GM23338 (cell line): Measurements from ENCODE around the gene OR2F2. TPM values are rescaled to one million over a fixed set of nuclear protein-coding genes. Genes with fewer than 3 reads are reported as not detected.

ENCODE experiments used
- ATAC-seq: fragments of 200-7000 bp; cut with Tn5 transposase; 3 replicates; pipeline ENCODE4 v1.9.1; 2020
- DNase-seq: peaks from one replicate; pipeline ENCODE4 v3.0.0-alpha.2; 2015; ENCODE audit warnings: low spot score
- H2AFZ ChIP-seq: fragments of 200-600 bp; sonication (generic); 2 replicates; pipeline ENCODE4 v1.8.0; 2016; ENCODE audit warnings: antibody characterized with exemption, mild to moderate bottlenecking, moderate library complexity
- H3F3A ChIP-seq: fragments of 200-600 bp; sonication (generic); replicated peaks from 2 replicates; pipeline ENCODE4 v1.8.0; 2017; ENCODE audit warnings: antibody characterized with exemption, mixed run types, low read depth
- H3K27ac ChIP-seq: fragments of 200-600 bp; sonication (generic); 2 replicates; pipeline ENCODE4 v1.6.1; 2016; ENCODE audit warnings: low read depth
- H3K27me3 ChIP-seq: fragments of 200-600 bp; sonication (generic); 2 replicates; pipeline ENCODE4 v1.8.0; 2016; ENCODE audit warnings: mild to moderate bottlenecking, mixed run types, moderate library complexity; ENCODE audit not compliant: insufficient read depth
- H3K36me3 ChIP-seq: fragments of 200-600 bp; sonication (generic); 2 replicates; pipeline ENCODE4 v1.8.0; 2016; ENCODE audit warnings: mild to moderate bottlenecking; ENCODE audit not compliant: insufficient read depth
- H3K4me1 ChIP-seq: fragments of 200-600 bp; sonication (generic); 2 replicates; pipeline ENCODE4 v1.8.0; 2016; ENCODE audit warnings: mild to moderate bottlenecking, moderate library complexity; ENCODE audit not compliant: insufficient read depth
- H3K4me2 ChIP-seq: fragments of 200-600 bp; sonication (generic); 2 replicates; pipeline ENCODE4 v1.7.1; 2017; ENCODE audit warnings: mixed run types
- H3K4me3 ChIP-seq: fragments of 200-600 bp; sonication (generic); 2 replicates; pipeline ENCODE4 v1.6.1; 2016; ENCODE audit warnings: mixed run types
- H3K79me2 ChIP-seq: fragments of 200-600 bp; sonication (generic); replicated peaks from 2 replicates; pipeline ENCODE4 v1.8.0; 2017; ENCODE audit warnings: mild to moderate bottlenecking; ENCODE audit not compliant: insufficient read depth
- H3K9me2 ChIP-seq: fragments of 200-600 bp; sonication (generic); 2 replicates; pipeline ENCODE4 v1.8.0; 2017; ENCODE audit not compliant: insufficient read depth
- H4K20me1 ChIP-seq: fragments of 200-600 bp; sonication (generic); replicated peaks from 2 replicates; pipeline ENCODE4 v1.8.0; 2017; ENCODE audit warnings: mild to moderate bottlenecking; ENCODE audit not compliant: insufficient read depth
- H3K27ac Mint-ChIP-seq: 2 replicates; pipeline ENCODE4 v1.8.0; 2020; ENCODE audit warnings: inconsistent platforms, mild to moderate bottlenecking, moderate library complexity, mixed read lengths
- H3K27me3 Mint-ChIP-seq: 3 replicates; pipeline ENCODE4 v1.8.0; 2022; ENCODE audit warnings: low read depth, mild to moderate bottlenecking, moderate library complexity, mixed read lengths, inconsistent platforms; ENCODE audit not compliant: insufficient read depth, poor library complexity
- H3K36me3 Mint-ChIP-seq: 3 replicates; pipeline ENCODE4 v1.8.0; 2021; ENCODE audit warnings: low read depth, mild to moderate bottlenecking, inconsistent platforms, moderate library complexity, mixed read lengths
- H3K4me1 Mint-ChIP-seq: 3 replicates; pipeline ENCODE4 v1.8.0; 2020; ENCODE audit warnings: mild to moderate bottlenecking, inconsistent platforms, mixed read lengths
- H3K4me3 Mint-ChIP-seq: 3 replicates; pipeline ENCODE4 v1.8.0; 2021; ENCODE audit warnings: moderate library complexity, mild to moderate bottlenecking, inconsistent platforms, mixed read lengths
- H3K9me3 Mint-ChIP-seq: 3 replicates; pipeline ENCODE4 v1.8.0; 2020; ENCODE audit warnings: moderate library complexity, mild to moderate bottlenecking, inconsistent platforms, mixed read lengths
- CREB1 ChIP-seq: fragments of 250-450 bp; sonication (Bioruptor Pico); IDR thresholded peaks from 2 replicates; pipeline ENCODE4 v1.5.0; 2020; ENCODE audit warnings: low read depth, mild to moderate bottlenecking, moderate library complexity
- EZH2 ChIP-seq: fragments of 200-600 bp; sonication (generic); IDR thresholded peaks from one replicate; pipeline ENCODE4 v1.8.0; 2017; ENCODE audit warnings: antibody characterized with exemption, mild to moderate bottlenecking, low read depth; ENCODE audit not compliant: unreplicated experiment
- EZH2phosphoT487 ChIP-seq: fragments of 200-600 bp; sonication (generic); IDR thresholded peaks from one replicate; pipeline ENCODE4 v1.8.1; 2018; ENCODE audit warnings: antibody characterized with exemption; ENCODE audit not compliant: unreplicated experiment
- NANOG ChIP-seq: IDR thresholded peaks from 2 replicates; pipeline ENCODE4 v1.6.1; 2016; ENCODE audit warnings: antibody characterized with exemption, borderline replicate concordance
- POLR2AphosphoS5 ChIP-seq: IDR thresholded peaks from 2 replicates; pipeline ENCODE4 v1.6.1; 2016; ENCODE audit warnings: antibody characterized with exemption, low read depth
- ZNF114 ChIP-seq: fragments of 250-450 bp; sonication (Bioruptor Pico); IDR thresholded peaks from 2 replicates; pipeline ENCODE4 v1.5.0; 2020; ENCODE audit warnings: mild to moderate bottlenecking, moderate library complexity
- ZNF331 ChIP-seq: fragments of 250-450 bp; sonication (Bioruptor Pico); IDR thresholded peaks from 2 replicates; pipeline ENCODE4 v1.5.0; 2020; ENCODE audit warnings: low read depth, mild to moderate bottlenecking, moderate library complexity
- polyA plus RNA-seq: library from polyadenylated mRNA; unstranded; fragments of >200 nt; fragmentation: Nextera tagmentation; extraction: Ambion mirVana; gene quantifications from 2 replicates; pipeline ENCODE4 v1.2.1, GENCODE V29; 2016
- total RNA-seq: library from RNA; depleted of rRNA; stranded (reverse); fragments of >200 nt; shearing (Covaris generic); gene quantifications from 2 replicates; pipeline ENCODE4 v1.2.3, GENCODE V29; 2014
- TF ChIP-seq, protein P1 (sequence below): fragments of 250-450 bp; sonication (Bioruptor Pico); IDR thresholded peaks from 2 replicates; pipeline ENCODE4 v1.5.0; 2020; ENCODE audit warnings: mild to moderate bottlenecking, moderate library complexity
- TF ChIP-seq, protein P2 (sequence below), 2 experiments: fragments of 200-600 bp in 1 of 2; sonication (generic) in 1 of 2; conservative IDR thresholded peaks; 2 replicates each; pipeline versions ENCODE4 v1.5.1 to v1.6.1; 2016 to 2017; ENCODE audit warnings: antibody characterized with exemption in 2 of 2, low read depth in 2 of 2, mild to moderate bottlenecking in 2 of 2, moderate library complexity in 1 of 2

OR2F2 gene
- total and polyA plus RNA-seq, 2 experiments from 2014 or later = not detected

DNA sequence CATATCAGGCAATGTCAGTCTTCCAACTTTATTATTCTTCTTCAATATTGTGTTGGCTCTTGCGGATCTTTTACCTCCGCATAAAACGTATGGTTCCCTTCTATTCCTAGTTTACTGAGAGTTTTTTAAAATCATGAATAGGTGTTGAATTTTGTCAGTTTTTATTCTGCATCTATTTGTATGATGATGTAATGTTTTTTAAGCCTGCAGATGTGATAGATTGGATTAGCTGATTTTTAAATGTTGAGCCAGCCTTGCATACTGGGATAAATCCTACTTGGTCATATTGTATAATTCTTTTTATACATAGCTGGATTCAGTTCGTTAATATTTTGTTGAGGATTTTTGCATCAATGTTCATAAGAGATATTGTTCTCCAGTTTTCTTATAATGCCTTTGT lies 10.4 kb downstream of the OR2F2 start:
- no peaks in the 10 kb centered on the region for H3K27me3 ChIP-seq
- DNase-seq (no peak), ATAC-seq (no peak)
- no peaks in the 10 kb centered on the region for H3K79me2 ChIP-seq
- H3K9me3 Mint-ChIP-seq = no peaks in the 10 kb centered on the region; the same call in 1 of the 3 replicates
- H3K4me2 ChIP-seq = no peak overlapping the region
- H3K36me3 Mint-ChIP-seq = no peaks in the 10 kb centered on the region
- H3K4me1 Mint-ChIP-seq = no peaks in the 10 kb centered on the region
- no peaks in the 10 kb centered on the region for H3K36me3 ChIP-seq
- no peaks in the 10 kb centered on the region for H3K27me3 Mint-ChIP-seq
- no peaks in the 10 kb centered on the region for H3F3A ChIP-seq
- H3K4me1 ChIP-seq = no peaks in the 10 kb centered on the region
- H2AFZ ChIP-seq = no peak overlapping the region
- H3K4me3 ChIP-seq = no peak overlapping the region
- no peak for TF ChIP-seq NANOG
- TF ChIP-seq, protein P1, sequence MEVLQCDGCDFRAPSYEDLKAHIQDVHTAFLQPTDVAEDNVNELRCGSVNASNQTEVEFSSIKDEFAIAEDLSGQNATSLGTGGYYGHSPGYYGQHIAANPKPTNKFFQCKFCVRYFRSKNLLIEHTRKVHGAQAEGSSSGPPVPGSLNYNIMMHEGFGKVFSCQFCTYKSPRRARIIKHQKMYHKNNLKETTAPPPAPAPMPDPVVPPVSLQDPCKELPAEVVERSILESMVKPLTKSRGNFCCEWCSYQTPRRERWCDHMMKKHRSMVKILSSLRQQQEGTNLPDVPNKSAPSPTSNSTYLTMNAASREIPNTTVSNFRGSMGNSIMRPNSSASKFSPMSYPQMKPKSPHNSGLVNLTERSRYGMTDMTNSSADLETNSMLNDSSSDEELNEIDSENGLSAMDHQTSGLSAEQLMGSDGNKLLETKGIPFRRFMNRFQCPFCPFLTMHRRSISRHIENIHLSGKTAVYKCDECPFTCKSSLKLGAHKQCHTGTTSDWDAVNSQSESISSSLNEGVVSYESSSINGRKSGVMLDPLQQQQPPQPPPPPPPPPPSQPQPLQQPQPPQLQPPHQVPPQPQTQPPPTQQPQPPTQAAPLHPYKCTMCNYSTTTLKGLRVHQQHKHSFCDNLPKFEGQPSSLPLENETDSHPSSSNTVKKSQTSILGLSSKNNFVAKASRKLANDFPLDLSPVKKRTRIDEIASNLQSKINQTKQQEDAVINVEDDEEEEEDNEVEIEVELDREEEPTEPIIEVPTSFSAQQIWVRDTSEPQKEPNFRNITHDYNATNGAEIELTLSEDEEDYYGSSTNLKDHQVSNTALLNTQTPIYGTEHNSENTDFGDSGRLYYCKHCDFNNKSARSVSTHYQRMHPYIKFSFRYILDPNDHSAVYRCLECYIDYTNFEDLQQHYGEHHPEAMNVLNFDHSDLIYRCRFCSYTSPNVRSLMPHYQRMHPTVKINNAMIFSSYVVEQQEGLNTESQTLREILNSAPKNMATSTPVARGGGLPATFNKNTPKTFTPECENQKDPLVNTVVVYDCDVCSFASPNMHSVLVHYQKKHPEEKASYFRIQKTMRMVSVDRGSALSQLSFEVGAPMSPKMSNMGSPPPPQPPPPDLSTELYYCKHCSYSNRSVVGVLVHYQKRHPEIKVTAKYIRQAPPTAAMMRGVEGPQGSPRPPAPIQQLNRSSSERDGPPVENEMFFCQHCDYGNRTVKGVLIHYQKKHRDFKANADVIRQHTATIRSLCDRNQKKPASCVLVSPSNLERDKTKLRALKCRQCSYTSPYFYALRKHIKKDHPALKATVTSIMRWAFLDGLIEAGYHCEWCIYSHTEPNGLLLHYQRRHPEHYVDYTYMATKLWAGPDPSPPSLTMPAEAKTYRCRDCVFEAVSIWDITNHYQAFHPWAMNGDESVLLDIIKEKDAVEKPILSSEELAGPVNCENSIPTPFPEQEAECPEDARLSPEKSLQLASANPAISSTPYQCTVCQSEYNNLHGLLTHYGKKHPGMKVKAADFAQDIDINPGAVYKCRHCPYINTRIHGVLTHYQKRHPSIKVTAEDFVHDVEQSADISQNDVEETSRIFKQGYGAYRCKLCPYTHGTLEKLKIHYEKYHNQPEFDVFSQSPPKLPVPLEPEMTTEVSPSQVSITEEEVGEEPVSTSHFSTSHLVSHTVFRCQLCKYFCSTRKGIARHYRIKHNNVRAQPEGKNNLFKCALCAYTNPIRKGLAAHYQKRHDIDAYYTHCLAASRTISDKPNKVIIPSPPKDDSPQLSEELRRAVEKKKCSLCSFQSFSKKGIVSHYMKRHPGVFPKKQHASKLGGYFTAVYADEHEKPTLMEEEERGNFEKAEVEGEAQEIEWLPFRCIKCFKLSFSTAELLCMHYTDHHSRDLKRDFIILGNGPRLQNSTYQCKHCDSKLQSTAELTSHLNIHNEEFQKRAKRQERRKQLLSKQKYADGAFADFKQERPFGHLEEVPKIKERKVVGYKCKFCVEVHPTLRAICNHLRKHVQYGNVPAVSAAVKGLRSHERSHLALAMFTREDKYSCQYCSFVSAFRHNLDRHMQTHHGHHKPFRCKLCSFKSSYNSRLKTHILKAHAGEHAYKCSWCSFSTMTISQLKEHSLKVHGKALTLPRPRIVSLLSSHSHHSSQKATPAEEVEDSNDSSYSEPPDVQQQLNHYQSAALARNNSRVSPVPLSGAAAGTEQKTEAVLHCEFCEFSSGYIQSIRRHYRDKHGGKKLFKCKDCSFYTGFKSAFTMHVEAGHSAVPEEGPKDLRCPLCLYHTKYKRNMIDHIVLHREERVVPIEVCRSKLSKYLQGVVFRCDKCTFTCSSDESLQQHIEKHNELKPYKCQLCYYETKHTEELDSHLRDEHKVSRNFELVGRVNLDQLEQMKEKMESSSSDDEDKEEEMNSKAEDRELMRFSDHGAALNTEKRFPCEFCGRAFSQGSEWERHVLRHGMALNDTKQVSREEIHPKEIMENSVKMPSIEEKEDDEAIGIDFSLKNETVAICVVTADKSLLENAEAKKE (CRISPR knock-in tag) = no peak
- TF ChIP-seq EZH2 = no peak
- no peak for TF ChIP-seq ZNF331 (CRISPR knock-in tag)
- TF ChIP-seq EZH2phosphoT487 = no peak
- TF ChIP-seq POLR2AphosphoS5 = no peak
- TF ChIP-seq CREB1 (CRISPR knock-in tag) = no peak
- TF ChIP-seq ZNF114 (CRISPR knock-in tag) = no peak
- TF ChIP-seq, protein P2, sequence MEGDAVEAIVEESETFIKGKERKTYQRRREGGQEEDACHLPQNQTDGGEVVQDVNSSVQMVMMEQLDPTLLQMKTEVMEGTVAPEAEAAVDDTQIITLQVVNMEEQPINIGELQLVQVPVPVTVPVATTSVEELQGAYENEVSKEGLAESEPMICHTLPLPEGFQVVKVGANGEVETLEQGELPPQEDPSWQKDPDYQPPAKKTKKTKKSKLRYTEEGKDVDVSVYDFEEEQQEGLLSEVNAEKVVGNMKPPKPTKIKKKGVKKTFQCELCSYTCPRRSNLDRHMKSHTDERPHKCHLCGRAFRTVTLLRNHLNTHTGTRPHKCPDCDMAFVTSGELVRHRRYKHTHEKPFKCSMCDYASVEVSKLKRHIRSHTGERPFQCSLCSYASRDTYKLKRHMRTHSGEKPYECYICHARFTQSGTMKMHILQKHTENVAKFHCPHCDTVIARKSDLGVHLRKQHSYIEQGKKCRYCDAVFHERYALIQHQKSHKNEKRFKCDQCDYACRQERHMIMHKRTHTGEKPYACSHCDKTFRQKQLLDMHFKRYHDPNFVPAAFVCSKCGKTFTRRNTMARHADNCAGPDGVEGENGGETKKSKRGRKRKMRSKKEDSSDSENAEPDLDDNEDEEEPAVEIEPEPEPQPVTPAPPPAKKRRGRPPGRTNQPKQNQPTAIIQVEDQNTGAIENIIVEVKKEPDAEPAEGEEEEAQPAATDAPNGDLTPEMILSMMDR (conservative IDR thresholded peaks at IDR 0.05; ENCODE audit: low read depth in 2 of 2) = no peak
- H3K4me3 Mint-ChIP-seq = no peak overlapping the region
- H4K20me1 ChIP-seq = no peaks in the 10 kb centered on the region
- no peaks in the 10 kb centered on the region for H3K9me2 ChIP-seq
- H3K27ac ChIP-seq = no peak overlapping the region
- H3K27ac Mint-ChIP-seq = no peak overlapping the region
